Progenitor cell of endocrine pancreas (in vitro differentiated cells): Measurements from ENCODE around the gene LONP1. TPM values are rescaled to one million over a fixed set of nuclear protein-coding genes. Genes with fewer than 3 reads are reported as not detected.

Experiments
- DNase-seq: peaks from one replicate; pipeline ENCODE4 v3.0.0; 2021; ENCODE audit warnings: low spot score; ENCODE audit not compliant: unreplicated experiment
- H3K27ac Mint-ChIP-seq: 2 replicates; pipeline ENCODE4 v1.8.0; 2021; ENCODE audit warnings: mild to moderate bottlenecking, moderate library complexity, mixed read lengths
- H3K27me3 Mint-ChIP-seq: 2 replicates; pipeline ENCODE4 v1.8.0; 2021; ENCODE audit warnings: mixed read lengths
- H3K36me3 Mint-ChIP-seq: 2 replicates; pipeline ENCODE4 v1.8.0; 2022; ENCODE audit warnings: mixed read lengths; ENCODE audit not compliant: insufficient read depth
- H3K4me1 Mint-ChIP-seq: 2 replicates; pipeline ENCODE4 v1.8.0; 2021; ENCODE audit warnings: low read depth, mixed read lengths
- H3K4me3 Mint-ChIP-seq: 2 replicates; pipeline ENCODE4 v1.8.0; 2021; ENCODE audit warnings: low read depth, mild to moderate bottlenecking, moderate library complexity, mixed read lengths
- H3K9me3 Mint-ChIP-seq: 2 replicates; pipeline ENCODE4 v1.8.0; 2021; ENCODE audit warnings: low read depth, mixed read lengths
- total RNA-seq: library from RNA; stranded (reverse); gene quantifications from 2 replicates; pipeline ENCODE4 v1.2.1, GENCODE V29; 2021
- TF ChIP-seq, protein P1 (sequence below): fragments of 200-600 bp; sonication (generic); IDR thresholded peaks from one replicate; pipeline ENCODE4 v1.5.0; 2021; ENCODE audit warnings: antibody characterized with exemption, mild to moderate bottlenecking; ENCODE audit not compliant: unreplicated experiment

LONP1 gene
- total RNA-seq, 1 donor from 2014 or later = 56.1 TPM

DNA sequence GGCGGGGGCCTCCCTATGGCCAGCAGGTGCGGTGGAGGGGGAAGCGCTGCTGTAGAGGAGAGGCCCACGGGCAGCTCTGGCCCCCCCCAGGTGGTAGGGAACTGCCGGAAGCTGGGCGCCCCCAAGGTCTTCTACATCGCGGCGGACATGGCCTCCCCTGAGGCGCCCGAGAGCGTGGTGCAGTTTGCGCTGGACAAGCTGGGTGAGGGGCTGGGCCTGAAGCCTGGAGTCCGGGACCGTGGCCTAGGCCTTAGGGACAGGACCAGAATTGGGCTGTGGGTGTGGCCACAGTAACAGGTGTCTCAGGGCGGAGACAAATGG lies 33.7 kb downstream of the LONP1 start:
- Mint-ChIP-seq H3K36me3 (peaks cover 5% of the 10 kb centered on the region), H3K4me1 (peaks cover 20% of the 10 kb centered on the region), H3K9me3 (no peaks in the 10 kb centered on the region), H3K27me3 (no peaks in the 10 kb centered on the region), H3K27ac (peak overlapping the region; percentile 85), H3K4me3 (peak overlapping the region; percentile 70)
- DNase-seq = no peak
- TF ChIP-seq, protein P1, sequence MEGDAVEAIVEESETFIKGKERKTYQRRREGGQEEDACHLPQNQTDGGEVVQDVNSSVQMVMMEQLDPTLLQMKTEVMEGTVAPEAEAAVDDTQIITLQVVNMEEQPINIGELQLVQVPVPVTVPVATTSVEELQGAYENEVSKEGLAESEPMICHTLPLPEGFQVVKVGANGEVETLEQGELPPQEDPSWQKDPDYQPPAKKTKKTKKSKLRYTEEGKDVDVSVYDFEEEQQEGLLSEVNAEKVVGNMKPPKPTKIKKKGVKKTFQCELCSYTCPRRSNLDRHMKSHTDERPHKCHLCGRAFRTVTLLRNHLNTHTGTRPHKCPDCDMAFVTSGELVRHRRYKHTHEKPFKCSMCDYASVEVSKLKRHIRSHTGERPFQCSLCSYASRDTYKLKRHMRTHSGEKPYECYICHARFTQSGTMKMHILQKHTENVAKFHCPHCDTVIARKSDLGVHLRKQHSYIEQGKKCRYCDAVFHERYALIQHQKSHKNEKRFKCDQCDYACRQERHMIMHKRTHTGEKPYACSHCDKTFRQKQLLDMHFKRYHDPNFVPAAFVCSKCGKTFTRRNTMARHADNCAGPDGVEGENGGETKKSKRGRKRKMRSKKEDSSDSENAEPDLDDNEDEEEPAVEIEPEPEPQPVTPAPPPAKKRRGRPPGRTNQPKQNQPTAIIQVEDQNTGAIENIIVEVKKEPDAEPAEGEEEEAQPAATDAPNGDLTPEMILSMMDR = no peak

DNA sequence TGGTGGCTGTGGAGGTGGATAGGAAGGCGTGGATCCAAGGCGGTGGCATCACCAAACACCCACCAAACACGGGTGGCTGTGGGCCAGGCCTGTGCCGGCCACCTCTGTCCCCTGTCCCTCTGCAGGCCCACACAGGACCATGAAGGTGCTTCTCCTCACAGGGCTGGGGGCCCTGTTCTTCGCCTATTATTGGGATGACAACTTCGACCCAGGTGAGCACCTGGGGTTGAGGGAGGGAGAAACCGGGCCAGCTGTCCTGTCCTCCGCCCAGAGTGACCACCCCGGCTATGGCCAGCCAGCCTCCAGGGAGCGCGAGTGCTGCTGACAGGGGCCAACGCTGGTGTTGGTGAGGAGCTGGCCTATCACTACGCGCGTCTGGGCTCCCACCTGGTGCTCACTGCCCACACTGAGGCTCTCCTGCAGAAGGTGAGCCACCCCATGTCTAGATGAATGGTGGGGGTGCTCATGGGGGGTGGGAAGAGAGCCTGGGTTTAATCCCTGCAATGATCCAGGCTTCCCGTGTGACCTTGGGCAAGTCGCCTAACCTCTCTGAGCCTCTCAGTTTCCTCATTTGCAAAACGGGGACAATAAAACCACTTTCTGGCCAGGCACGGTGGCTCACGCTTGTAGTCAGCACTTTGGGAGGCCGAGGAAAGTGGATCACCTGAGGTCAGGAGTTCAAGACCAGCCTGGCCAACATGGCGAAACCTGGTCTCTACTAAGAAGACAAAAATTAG lies 35.1 kb downstream of the LONP1 start:
- no peak overlapping the region for H3K4me3 Mint-ChIP-seq
- H3K4me1 Mint-ChIP-seq = peaks cover 17% of the 10 kb centered on the region
- TF ChIP-seq, protein P1 = no peak
- peaks cover 5% of the 10 kb centered on the region for H3K36me3 Mint-ChIP-seq
- H3K27me3 Mint-ChIP-seq = no peaks in the 10 kb centered on the region
- H3K27ac Mint-ChIP-seq = no peak overlapping the region
- H3K9me3 Mint-ChIP-seq = no peaks in the 10 kb centered on the region
- DNase-seq = no peak

DNA sequence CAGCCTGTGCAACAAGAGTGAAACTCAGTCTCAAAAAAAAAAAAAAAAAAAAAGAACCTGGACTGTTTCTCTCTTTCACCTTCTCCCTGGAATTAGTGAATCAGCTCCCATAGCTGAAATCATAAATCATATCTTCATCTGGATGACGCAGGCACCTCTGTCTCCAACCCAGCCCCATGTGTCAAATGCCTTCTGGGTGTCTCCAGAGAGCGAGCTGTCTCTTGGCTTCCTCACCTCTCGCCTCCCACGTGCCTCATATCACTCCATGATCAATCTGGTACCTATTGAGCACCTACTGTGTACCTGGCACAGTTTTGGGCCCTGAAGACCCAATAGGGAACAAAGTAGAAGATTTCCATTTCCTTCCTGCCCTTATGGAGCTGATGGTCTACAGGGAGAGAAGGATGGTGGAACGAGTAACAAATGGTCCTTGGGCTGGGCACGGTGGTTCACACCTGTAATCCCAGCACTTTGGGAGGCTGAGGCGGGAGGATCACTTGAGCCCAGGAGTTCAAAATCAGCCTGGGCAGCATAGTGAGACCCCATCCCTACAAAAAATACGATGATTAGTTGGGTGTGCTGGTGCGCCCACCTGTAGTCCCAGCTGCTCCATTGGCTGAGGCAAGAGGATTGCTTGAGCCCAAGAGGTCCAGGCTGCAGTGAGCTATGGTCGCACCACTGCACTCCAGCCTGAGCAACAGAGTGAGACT lies 36.6 kb downstream of the LONP1 start:
- peak overlapping the region; percentile 37 for H3K4me3 Mint-ChIP-seq
- DNase-seq = no peak
- H3K27ac Mint-ChIP-seq = no peak overlapping the region
- H3K27me3 Mint-ChIP-seq = no peaks in the 10 kb centered on the region
- H3K9me3 Mint-ChIP-seq = no peaks in the 10 kb centered on the region
- peaks cover 3% of the 10 kb centered on the region for H3K36me3 Mint-ChIP-seq
- H3K4me1 Mint-ChIP-seq = peaks cover 22% of the 10 kb centered on the region
- TF ChIP-seq, protein P1 = no peak

DNA sequence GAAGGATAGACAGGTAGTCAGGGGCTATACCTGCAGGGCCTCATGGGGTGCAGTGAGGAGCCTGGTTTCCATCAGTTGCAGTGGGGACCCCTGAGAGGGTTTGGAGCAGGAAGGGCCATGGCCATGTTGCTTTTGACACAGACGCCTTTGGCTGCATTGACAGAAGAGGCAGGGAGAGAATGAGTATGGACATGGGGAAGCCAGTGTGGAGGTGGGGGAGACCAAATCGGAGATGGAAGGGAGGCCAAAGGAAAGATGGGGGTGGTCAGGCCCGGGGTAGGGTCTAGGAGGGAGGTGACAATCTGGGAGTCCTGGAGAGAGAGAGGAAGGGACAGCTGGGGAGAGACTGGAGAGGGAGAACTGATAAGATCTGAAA lies 37.9 kb downstream of the LONP1 start:
- DNase-seq = no peak
- TF ChIP-seq, protein P1 = no peak
- peak overlapping the region; percentile 98 for H3K4me3 Mint-ChIP-seq
- no peaks in the 10 kb centered on the region for H3K27me3 Mint-ChIP-seq
- H3K27ac Mint-ChIP-seq = peak overlapping the region; percentile 64
- no peaks in the 10 kb centered on the region for H3K9me3 Mint-ChIP-seq
- H3K36me3 Mint-ChIP-seq = no peaks in the 10 kb centered on the region
- H3K4me1 Mint-ChIP-seq = peaks cover 22% of the 10 kb centered on the region

DNA sequence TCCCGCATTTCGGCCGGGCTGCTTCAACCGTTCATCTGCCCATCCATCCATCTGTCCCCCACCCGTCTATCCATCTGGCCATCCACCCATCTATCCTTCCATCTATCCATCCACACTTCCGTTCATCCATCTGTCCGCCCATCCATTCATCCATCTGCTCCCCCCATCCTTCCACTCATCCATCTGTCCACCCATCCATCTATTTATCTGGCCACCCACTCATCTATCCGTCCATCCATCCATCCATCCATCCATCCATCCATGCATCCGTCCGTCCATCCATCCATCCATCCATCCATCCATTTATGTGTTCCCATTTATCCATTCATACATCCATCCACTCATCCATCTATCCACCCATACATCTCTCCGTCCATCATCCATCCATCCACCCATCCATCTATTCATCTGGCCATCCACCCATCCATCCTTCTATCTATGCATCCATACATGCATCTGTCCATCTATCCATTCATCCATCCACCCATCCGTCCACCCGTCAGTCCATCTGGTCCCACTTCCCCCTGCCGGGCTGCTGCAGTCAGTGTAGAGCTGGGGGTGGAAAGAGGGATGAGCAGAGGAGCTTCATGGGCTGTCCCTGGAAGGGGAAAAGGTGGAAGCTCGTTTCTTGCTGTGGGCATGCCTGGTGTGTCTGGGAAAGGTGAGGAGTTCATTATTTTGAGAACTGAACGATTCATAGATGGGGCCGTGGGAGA lies 38.4 kb downstream of the LONP1 start:
- TF ChIP-seq, protein P1 = no peak
- Mint-ChIP-seq H3K27ac (peak overlapping the region; percentile 64), H3K4me3 (peak overlapping the region; percentile 98), H3K9me3 (no peaks in the 10 kb centered on the region), H3K27me3 (no peaks in the 10 kb centered on the region), H3K4me1 (peaks cover 22% of the 10 kb centered on the region), H3K36me3 (no peaks in the 10 kb centered on the region)
- DNase-seq = no peak
